Loucy (cell line): ENCODE results near the gene METTL17.

Source experiments
- EZH2phosphoT487 ChIP-seq: fragments of 200-600 bp; IDR thresholded peaks from 2 replicates; pipeline ENCODE4 v1.6.1; 2018; ENCODE audit warnings: antibody characterized with exemption, mild to moderate bottlenecking, moderate library complexity, borderline replicate concordance
- TF ChIP-seq, protein P1 (sequence below): fragments of 200-600 bp; sonication (generic); conservative IDR thresholded peaks from 2 replicates; pipeline ENCODE4 v1.5.1; 2014; ENCODE audit warnings: mild to moderate bottlenecking, antibody characterized with exemption, low read length

DNA sequence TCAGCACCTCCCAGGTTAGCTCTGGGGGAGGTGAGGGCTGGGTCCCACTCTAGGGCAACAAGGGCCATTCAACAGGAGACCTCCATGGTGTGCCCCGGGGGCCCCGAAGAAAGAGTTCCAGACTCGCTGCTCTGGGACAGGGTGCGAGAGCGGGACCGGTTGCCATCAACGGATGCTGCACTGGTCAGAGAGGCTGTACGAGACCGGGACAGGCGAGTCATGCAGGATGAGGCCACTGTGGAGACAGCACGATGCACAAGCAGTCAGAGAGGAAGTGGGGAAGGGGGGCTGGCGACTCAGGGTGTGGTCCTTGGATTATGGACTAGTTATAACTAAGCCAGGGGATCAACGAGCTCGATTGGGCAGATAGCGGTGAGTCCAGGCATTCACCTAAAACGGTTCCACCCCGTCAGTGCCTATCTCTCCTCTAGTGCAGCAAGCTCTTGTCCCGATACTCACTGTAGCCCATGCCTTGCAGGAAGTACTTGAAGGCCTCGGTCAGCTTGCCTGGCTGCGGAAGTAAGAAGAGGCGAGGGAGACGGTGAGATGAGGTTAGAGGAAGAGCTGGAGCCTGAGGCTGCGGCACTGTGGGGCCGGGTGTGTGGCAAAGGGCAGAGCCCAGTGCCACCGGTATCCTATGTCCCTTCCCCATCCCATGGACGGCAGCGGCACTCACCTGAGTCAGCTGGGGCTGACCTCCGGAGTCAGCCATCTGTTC is 27.9 kb downstream of the METTL17 start:
- TF ChIP-seq, protein P1, sequence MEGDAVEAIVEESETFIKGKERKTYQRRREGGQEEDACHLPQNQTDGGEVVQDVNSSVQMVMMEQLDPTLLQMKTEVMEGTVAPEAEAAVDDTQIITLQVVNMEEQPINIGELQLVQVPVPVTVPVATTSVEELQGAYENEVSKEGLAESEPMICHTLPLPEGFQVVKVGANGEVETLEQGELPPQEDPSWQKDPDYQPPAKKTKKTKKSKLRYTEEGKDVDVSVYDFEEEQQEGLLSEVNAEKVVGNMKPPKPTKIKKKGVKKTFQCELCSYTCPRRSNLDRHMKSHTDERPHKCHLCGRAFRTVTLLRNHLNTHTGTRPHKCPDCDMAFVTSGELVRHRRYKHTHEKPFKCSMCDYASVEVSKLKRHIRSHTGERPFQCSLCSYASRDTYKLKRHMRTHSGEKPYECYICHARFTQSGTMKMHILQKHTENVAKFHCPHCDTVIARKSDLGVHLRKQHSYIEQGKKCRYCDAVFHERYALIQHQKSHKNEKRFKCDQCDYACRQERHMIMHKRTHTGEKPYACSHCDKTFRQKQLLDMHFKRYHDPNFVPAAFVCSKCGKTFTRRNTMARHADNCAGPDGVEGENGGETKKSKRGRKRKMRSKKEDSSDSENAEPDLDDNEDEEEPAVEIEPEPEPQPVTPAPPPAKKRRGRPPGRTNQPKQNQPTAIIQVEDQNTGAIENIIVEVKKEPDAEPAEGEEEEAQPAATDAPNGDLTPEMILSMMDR: no peak
- TF ChIP-seq EZH2phosphoT487: no peak
